ENCODE data around the gene DOCK7. TPM values are rescaled to one million over a fixed set of nuclear protein-coding genes. Genes with fewer than 3 reads are reported as not detected.
"Not testable (repeated sequence)": the region's sequence is repeated elsewhere in the genome, so short reads cannot be mapped to it uniquely, and the experiment has no call there.

DOCK7 gene
- total RNA-seq, 1 donor from 2014 or later, result 20.8 TPM

GRCh38 chr1:62588000-62588399 lies 100.2 kb downstream of the DOCK7 start:
- H3K36me3 ChIP-seq (ENCODE audit: control insufficient read depth, insufficient read depth, low read length), result no peaks in the 10 kb centered on the region
- H3K4me3 ChIP-seq (ENCODE audit: low read depth, low read length), result no peak overlapping the region
- TF ChIP-seq, protein P1, sequence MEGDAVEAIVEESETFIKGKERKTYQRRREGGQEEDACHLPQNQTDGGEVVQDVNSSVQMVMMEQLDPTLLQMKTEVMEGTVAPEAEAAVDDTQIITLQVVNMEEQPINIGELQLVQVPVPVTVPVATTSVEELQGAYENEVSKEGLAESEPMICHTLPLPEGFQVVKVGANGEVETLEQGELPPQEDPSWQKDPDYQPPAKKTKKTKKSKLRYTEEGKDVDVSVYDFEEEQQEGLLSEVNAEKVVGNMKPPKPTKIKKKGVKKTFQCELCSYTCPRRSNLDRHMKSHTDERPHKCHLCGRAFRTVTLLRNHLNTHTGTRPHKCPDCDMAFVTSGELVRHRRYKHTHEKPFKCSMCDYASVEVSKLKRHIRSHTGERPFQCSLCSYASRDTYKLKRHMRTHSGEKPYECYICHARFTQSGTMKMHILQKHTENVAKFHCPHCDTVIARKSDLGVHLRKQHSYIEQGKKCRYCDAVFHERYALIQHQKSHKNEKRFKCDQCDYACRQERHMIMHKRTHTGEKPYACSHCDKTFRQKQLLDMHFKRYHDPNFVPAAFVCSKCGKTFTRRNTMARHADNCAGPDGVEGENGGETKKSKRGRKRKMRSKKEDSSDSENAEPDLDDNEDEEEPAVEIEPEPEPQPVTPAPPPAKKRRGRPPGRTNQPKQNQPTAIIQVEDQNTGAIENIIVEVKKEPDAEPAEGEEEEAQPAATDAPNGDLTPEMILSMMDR (IDR thresholded peaks at IDR 0.05; ENCODE audit: insufficient read depth, low read length, severe bottlenecking), result no peak
- FAIRE-seq (no peak), DNase-seq (ENCODE audit: low read depth) (no peak)
- no peaks in the 10 kb centered on the region for H3K27me3 ChIP-seq (ENCODE audit: control insufficient read depth, insufficient read depth, low read length)

DNA sequence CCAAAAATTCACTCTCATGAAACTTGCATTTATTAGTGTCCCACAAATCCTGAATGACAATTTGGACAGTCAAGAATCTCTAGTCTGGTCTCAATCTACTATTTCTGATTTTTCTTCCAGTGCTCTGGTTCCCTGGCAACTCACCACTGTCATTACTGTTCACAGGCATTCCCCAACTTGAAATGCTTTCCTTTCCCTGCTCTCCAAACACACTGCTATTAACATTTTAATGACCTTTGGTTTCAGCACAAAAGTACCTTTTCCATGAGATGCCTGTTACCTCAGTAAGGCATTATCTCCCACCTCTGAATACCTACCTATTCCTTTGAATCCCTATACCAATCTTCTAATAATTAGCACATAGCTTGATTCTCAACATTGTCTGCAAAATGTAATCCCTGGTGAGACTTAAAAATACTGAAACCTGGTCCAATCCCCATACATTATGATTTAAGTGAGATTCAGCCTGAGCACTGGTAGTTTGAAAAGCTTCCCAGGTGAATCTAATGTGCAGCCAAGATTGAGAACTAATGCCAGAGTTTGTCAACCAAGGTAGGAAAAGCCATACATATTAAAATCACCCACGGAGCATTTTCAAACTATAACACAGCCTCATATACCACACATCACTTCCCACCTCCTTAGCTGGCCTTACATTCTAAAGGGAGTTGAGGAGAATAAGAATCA lies 102.6 kb downstream of the DOCK7 start:
- TF ChIP-seq, protein P1 (IDR thresholded peaks at IDR 0.05; ENCODE audit: insufficient read depth, low read length, severe bottlenecking), result no peak
- no peak overlapping the region for H3K4me3 ChIP-seq (ENCODE audit: low read depth, low read length)
- FAIRE-seq, result no peak

DNA sequence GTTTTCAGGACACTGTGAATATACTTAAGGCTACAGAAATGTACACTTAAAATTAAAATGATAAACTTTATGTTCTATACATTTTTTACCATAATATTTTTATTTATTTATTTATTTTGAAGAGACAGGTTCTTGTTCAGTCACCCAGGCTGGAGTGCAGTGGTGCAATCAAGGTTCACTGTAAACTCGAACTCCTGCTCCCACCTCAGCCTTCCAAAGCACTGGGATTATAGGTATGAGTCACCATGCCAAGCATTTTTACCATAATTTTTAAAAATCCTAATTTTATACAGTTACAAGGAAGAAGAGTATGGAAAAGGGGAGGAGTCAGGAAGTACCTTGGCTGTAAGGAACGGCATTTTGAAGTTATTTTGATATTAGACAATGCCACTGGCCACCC lies 114.5 kb downstream of the DOCK7 start:
- Histone ChIP-seq H3K36me3 (ENCODE audit: control insufficient read depth, insufficient read depth, low read length) (no peaks in the 10 kb centered on the region), H3K27me3 (ENCODE audit: control insufficient read depth, insufficient read depth, low read length) (no peaks in the 10 kb centered on the region), H3K4me3 (ENCODE audit: low read depth, low read length) (no peak overlapping the region)
- DNase-seq (ENCODE audit: low read depth) (no peak), FAIRE-seq (no peak)
- TF ChIP-seq, protein P1 (IDR thresholded peaks at IDR 0.05; ENCODE audit: insufficient read depth, low read length, severe bottlenecking), result no peak

More for the DNA sequence above, 102.6 kb downstream of the DOCK7 start:
- Histone ChIP-seq H3K27me3 (ENCODE audit: control insufficient read depth, insufficient read depth, low read length) (no peaks in the 10 kb centered on the region), H3K36me3 (ENCODE audit: control insufficient read depth, insufficient read depth, low read length) (no peaks in the 10 kb centered on the region)
- no peak for DNase-seq (ENCODE audit: low read depth)

- no peak for FAIRE-seq
- H3K4me3 ChIP-seq (ENCODE audit: low read depth, low read length), result no peak overlapping the region
- TF ChIP-seq, protein P1 (IDR thresholded peaks at IDR 0.05; ENCODE audit: insufficient read depth, low read length, severe bottlenecking), result no peak
Observed at GRCh38 chr1:62572476-62572875, 115.7 kb downstream of the DOCK7 start.

GRCh38 chr1:62571517-62571916 lies 116.7 kb downstream of the DOCK7 start:
- not testable (repeated sequence) for FAIRE-seq; DNase-seq (ENCODE audit: low read depth)

More at GRCh38 chr1:62572476-62572875, 115.7 kb downstream of the DOCK7 start:
- no peak for DNase-seq (ENCODE audit: low read depth)
- Histone ChIP-seq H3K27me3 (ENCODE audit: control insufficient read depth, insufficient read depth, low read length) (no peaks in the 10 kb centered on the region), H3K36me3 (ENCODE audit: control insufficient read depth, insufficient read depth, low read length) (no peaks in the 10 kb centered on the region)

DNA sequence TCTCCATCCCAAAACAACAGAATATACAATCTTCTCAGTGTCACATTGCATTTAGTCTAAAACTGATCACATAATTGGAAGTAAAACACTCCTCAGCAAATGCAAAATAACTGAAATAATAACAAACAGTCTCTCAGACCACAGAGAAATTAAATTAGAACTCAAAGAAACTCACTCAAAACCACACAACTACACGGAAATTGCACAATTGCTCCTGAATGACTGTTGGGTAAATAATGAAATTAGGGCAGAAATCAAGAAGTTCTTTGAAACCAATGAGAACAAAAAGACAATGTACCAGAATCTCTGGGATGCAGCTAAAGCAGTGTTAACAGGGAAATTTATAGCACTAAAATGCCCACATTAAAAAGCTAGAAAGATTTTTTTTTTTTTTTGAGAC lies 120.3 kb downstream of the DOCK7 start:
- H3K4me3 ChIP-seq (ENCODE audit: low read depth, low read length); H3K27me3 ChIP-seq (ENCODE audit: control insufficient read depth, insufficient read depth, low read length); H3K36me3 ChIP-seq (ENCODE audit: control insufficient read depth, insufficient read depth, low read length); FAIRE-seq; DNase-seq (ENCODE audit: low read depth): not testable (repeated sequence)

More at GRCh38 chr1:62571517-62571916, 116.7 kb downstream of the DOCK7 start:
- H3K27me3 ChIP-seq (ENCODE audit: control insufficient read depth, insufficient read depth, low read length); H3K4me3 ChIP-seq (ENCODE audit: low read depth, low read length); H3K36me3 ChIP-seq (ENCODE audit: control insufficient read depth, insufficient read depth, low read length): not testable (repeated sequence)

- not testable (repeated sequence) for FAIRE-seq; H3K27me3 ChIP-seq (ENCODE audit: control insufficient read depth, insufficient read depth, low read length); DNase-seq (ENCODE audit: low read depth)
Observed at GRCh38 chr1:62567182-62567581, 121.0 kb downstream of the DOCK7 start.

More at GRCh38 chr1:62567182-62567581, 121.0 kb downstream of the DOCK7 start:
- not testable (repeated sequence) for H3K4me3 ChIP-seq (ENCODE audit: low read depth, low read length); H3K36me3 ChIP-seq (ENCODE audit: control insufficient read depth, insufficient read depth, low read length)
